ENCODE data around the gene FOXD2.
A peak's percentile ranks its signal among the peaks of the same experiment; 100 is the strongest.

The FOXD2 gene

GRCh38 chr1:47459253-47459788 lies 21.5 kb downstream of the FOXD2 start:
- WGBS: 41% methylated on average over 11 of the region's 11 CpGs
- Histone ChIP-seq H3K4me3 (ENCODE audit: insufficient read depth in 1 of 2, low read depth in 1 of 2, low read length in 2 of 2) (no peak overlapping the region), H3K23ac (ENCODE audit: low read length in 2 of 2) (no peak overlapping the region), H3K27ac (ENCODE audit: low read length, poor library complexity, severe bottlenecking) (no peak overlapping the region), H3K4me1 (ENCODE audit: control insufficient read depth, insufficient read depth, low read depth, low read length) (no peaks in the 10 kb centered on the region), H2AFZ (ENCODE audit: low read depth, low read length) (no peak overlapping the region), H3K4me2 (ENCODE audit: low read length, poor library complexity, severe bottlenecking) (no peak overlapping the region), H2BK15ac (ENCODE audit: low read depth, poor library complexity, severe bottlenecking) (no peak overlapping the region), H2AK5ac (ENCODE audit: low read length, severe bottlenecking) (no peak overlapping the region), H2BK5ac (ENCODE audit: low read depth, low read length, poor library complexity, severe bottlenecking) (no peak overlapping the region), H2BK120ac (ENCODE audit: low read depth, low read length) (no peak overlapping the region), H3K79me1 (replicated peaks; ENCODE audit: low read length, poor library complexity, severe bottlenecking) (no peaks in the 10 kb centered on the region), H3K9me3 (ENCODE audit: control insufficient read depth, low read length) (no peaks in the 10 kb centered on the region), H3K4ac (ENCODE audit: low read depth in 1 of 2, low read length in 2 of 2) (no peak overlapping the region), H2BK12ac (ENCODE audit: low read length in 2 of 2) (no peak overlapping the region), H3K27me3 (ENCODE audit: control insufficient read depth in 1 of 2, insufficient read depth in 1 of 2, low read length in 2 of 2) (peaks cover 32 to 80% of the 10 kb centered on the region in 2 experiments), H3K14ac (ENCODE audit: low read length in 2 of 2) (no peak overlapping the region), H4K8ac (ENCODE audit: low read length) (no peak overlapping the region), H3K9ac (ENCODE audit: low read length) (no peak overlapping the region), H3K36me3 (ENCODE audit: control insufficient read depth in 1 of 2, insufficient read depth in 2 of 2, low read depth in 1 of 2, low read length in 2 of 2) (no peaks in the 10 kb centered on the region), H3K18ac (ENCODE audit: low read depth in 1 of 2, low read length in 2 of 2) (no peak overlapping the region), H4K91ac (ENCODE audit: low read length) (peak overlapping the region; percentile 85)
- no peak for DNase-seq

GRCh38 chr1:47460040-47460439 lies 22.2 kb downstream of the FOXD2 start:
- Histone ChIP-seq H4K8ac (ENCODE audit: low read length) (no peak overlapping the region), H2BK5ac (ENCODE audit: low read depth, low read length, poor library complexity, severe bottlenecking) (no peak overlapping the region), H3K14ac (ENCODE audit: low read length in 2 of 2) (no peak overlapping the region), H3K4me1 (ENCODE audit: control insufficient read depth, insufficient read depth, low read depth, low read length) (no peaks in the 10 kb centered on the region), H3K36me3 (ENCODE audit: control insufficient read depth in 1 of 2, insufficient read depth in 2 of 2, low read depth in 1 of 2, low read length in 2 of 2) (no peaks in the 10 kb centered on the region), H2BK12ac (ENCODE audit: low read length in 2 of 2) (no peak overlapping the region), H3K9me3 (ENCODE audit: control insufficient read depth, low read length) (no peaks in the 10 kb centered on the region), H2AK5ac (ENCODE audit: low read length, severe bottlenecking) (no peak overlapping the region), H3K18ac (ENCODE audit: low read depth in 1 of 2, low read length in 2 of 2) (no peak overlapping the region), H3K23ac (ENCODE audit: low read length in 2 of 2) (no peak overlapping the region), H2BK15ac (ENCODE audit: low read depth, poor library complexity, severe bottlenecking) (no peak overlapping the region), H3K4me2 (ENCODE audit: low read length, poor library complexity, severe bottlenecking) (no peak overlapping the region), H4K91ac (ENCODE audit: low read length) (no peak overlapping the region), H3K4ac (ENCODE audit: low read depth in 1 of 2, low read length in 2 of 2) (no peak overlapping the region), H2AFZ (ENCODE audit: low read depth, low read length) (no peak overlapping the region), H3K4me3 (ENCODE audit: insufficient read depth in 1 of 2, low read depth in 1 of 2, low read length in 2 of 2) (no peak overlapping the region), H3K27me3 (ENCODE audit: control insufficient read depth in 1 of 2, insufficient read depth in 1 of 2, low read length in 2 of 2) (peaks cover 30 to 77% of the 10 kb centered on the region in 2 experiments), H3K27ac (ENCODE audit: low read length, poor library complexity, severe bottlenecking) (no peak overlapping the region), H3K79me1 (replicated peaks; ENCODE audit: low read length, poor library complexity, severe bottlenecking) (no peaks in the 10 kb centered on the region), H2BK120ac (ENCODE audit: low read depth, low read length) (no peak overlapping the region), H3K9ac (ENCODE audit: low read length) (no peak overlapping the region)
- DNase-seq: no peak
- 21% methylated on average over 4 of the region's 5 CpGs for WGBS

GRCh38 chr1:47460456-47460855 lies 22.6 kb downstream of the FOXD2 start:
- Histone ChIP-seq H3K14ac (ENCODE audit: low read length in 2 of 2) (no peak overlapping the region), H3K4me2 (ENCODE audit: low read length, poor library complexity, severe bottlenecking) (no peak overlapping the region), H2AK5ac (ENCODE audit: low read length, severe bottlenecking) (no peak overlapping the region), H3K79me1 (replicated peaks; ENCODE audit: low read length, poor library complexity, severe bottlenecking) (no peaks in the 10 kb centered on the region), H2BK5ac (ENCODE audit: low read depth, low read length, poor library complexity, severe bottlenecking) (no peak overlapping the region), H4K8ac (ENCODE audit: low read length) (no peak overlapping the region), H3K4ac (ENCODE audit: low read depth in 1 of 2, low read length in 2 of 2) (no peak overlapping the region), H2AFZ (ENCODE audit: low read depth, low read length) (no peak overlapping the region), H3K27me3 (ENCODE audit: control insufficient read depth in 1 of 2, insufficient read depth in 1 of 2, low read length in 2 of 2) (peaks cover 29 to 74% of the 10 kb centered on the region in 2 experiments), H3K27ac (ENCODE audit: low read length, poor library complexity, severe bottlenecking) (no peak overlapping the region), H3K18ac (ENCODE audit: low read depth in 1 of 2, low read length in 2 of 2) (no peak overlapping the region), H2BK120ac (ENCODE audit: low read depth, low read length) (no peak overlapping the region), H3K4me3 (ENCODE audit: insufficient read depth in 1 of 2, low read depth in 1 of 2, low read length in 2 of 2) (no peak overlapping the region), H3K23ac (ENCODE audit: low read length in 2 of 2) (no peak overlapping the region), H2BK12ac (ENCODE audit: low read length in 2 of 2) (no peak overlapping the region), H3K9me3 (ENCODE audit: control insufficient read depth, low read length) (no peaks in the 10 kb centered on the region), H2BK15ac (ENCODE audit: low read depth, poor library complexity, severe bottlenecking) (no peak overlapping the region), H4K91ac (ENCODE audit: low read length) (no peak overlapping the region), H3K9ac (ENCODE audit: low read length) (no peak overlapping the region), H3K4me1 (ENCODE audit: control insufficient read depth, insufficient read depth, low read depth, low read length) (no peaks in the 10 kb centered on the region), H3K36me3 (ENCODE audit: control insufficient read depth in 1 of 2, insufficient read depth in 2 of 2, low read depth in 1 of 2, low read length in 2 of 2) (no peaks in the 10 kb centered on the region)
- no peak for DNase-seq

GRCh38 chr1:47465605-47466004 lies 27.8 kb downstream of the FOXD2 start:
- DNase-seq: no peak
- no peaks in the 10 kb centered on the region for H3K4me1 ChIP-seq (ENCODE audit: control insufficient read depth, insufficient read depth, low read depth, low read length)
- no peak overlapping the region for H3K9ac ChIP-seq (ENCODE audit: low read length)
- no peak overlapping the region for H3K4ac ChIP-seq (ENCODE audit: low read depth in 1 of 2, low read length in 2 of 2)
- H4K8ac ChIP-seq (ENCODE audit: low read length): no peak overlapping the region
- 56% methylated on average over 3 of the region's 3 CpGs for WGBS
- no peak overlapping the region for H2BK5ac ChIP-seq (ENCODE audit: low read depth, low read length, poor library complexity, severe bottlenecking)
- no peak overlapping the region for H3K14ac ChIP-seq (ENCODE audit: low read length in 2 of 2)
- no peak overlapping the region for H3K18ac ChIP-seq (ENCODE audit: low read depth in 1 of 2, low read length in 2 of 2)
- no peak overlapping the region for H2BK120ac ChIP-seq (ENCODE audit: low read depth, low read length)
- no peaks in the 10 kb centered on the region for H3K36me3 ChIP-seq (ENCODE audit: control insufficient read depth in 1 of 2, insufficient read depth in 2 of 2, low read depth in 1 of 2, low read length in 2 of 2)
- H3K79me1 ChIP-seq (replicated peaks; ENCODE audit: low read length, poor library complexity, severe bottlenecking): no peaks in the 10 kb centered on the region
- no peak overlapping the region for H3K27ac ChIP-seq (ENCODE audit: low read length, poor library complexity, severe bottlenecking)
- H2AK5ac ChIP-seq (ENCODE audit: low read length, severe bottlenecking): no peak overlapping the region
- no peak overlapping the region for H3K4me3 ChIP-seq (ENCODE audit: insufficient read depth in 1 of 2, low read depth in 1 of 2, low read length in 2 of 2)
- no peak overlapping the region for H4K91ac ChIP-seq (ENCODE audit: low read length)
- no peak overlapping the region for H3K4me2 ChIP-seq (ENCODE audit: low read length, poor library complexity, severe bottlenecking)
- H3K9me3 ChIP-seq (ENCODE audit: control insufficient read depth, low read length): no peaks in the 10 kb centered on the region
- H3K27me3 ChIP-seq (ENCODE audit: control insufficient read depth in 1 of 2, insufficient read depth in 1 of 2, low read length in 2 of 2): peaks cover 10 to 80% of the 10 kb centered on the region in 2 experiments
- no peak overlapping the region for H3K23ac ChIP-seq (ENCODE audit: low read length in 2 of 2)
- no peak overlapping the region for H2BK15ac ChIP-seq (ENCODE audit: low read depth, poor library complexity, severe bottlenecking)
- no peak overlapping the region for H2AFZ ChIP-seq (ENCODE audit: low read depth, low read length)
- no peak overlapping the region for H2BK12ac ChIP-seq (ENCODE audit: low read length in 2 of 2)
